Measurements from ENCODE around the gene PTGIS. TPM values are rescaled to one million over a fixed set of nuclear protein-coding genes. Genes with fewer than 3 reads are reported as not detected.

PTGIS gene
- total RNA-seq, 4 donors from 2014 or later: 4.4 to 41.2 (median 16.2) TPM

GRCh38 chr20:49571553-49571835 lies 3.6 kb upstream of the PTGIS start:
- WGBS, 2 donors: 76 to 84% methylated on average over 2 of the region's 2 CpGs
- no peak overlapping the region for H3K4me3 ChIP-seq (replicated peaks in 1 of 3)
- no peaks in the 10 kb centered on the region for H3K9me3 ChIP-seq
- TF ChIP-seq CTCF (IDR thresholded peaks at IDR 0.05): no peak
- TF ChIP-seq POLR2A (IDR thresholded peaks at IDR 0.05): no peak
- H3K4me1 ChIP-seq: peaks cover 4 to 12% of the 10 kb centered on the region in 2 donors
- peaks cover 4% of the 10 kb centered on the region for H3K27me3 ChIP-seq
- intact Hi-C loops (cut with DNase I): no loop called here
- DNase-seq: no peak
- H3K27ac ChIP-seq: no peak overlapping the region
- no peaks in the 10 kb centered on the region for H3K36me3 ChIP-seq

- Histone ChIP-seq H3K4me3 (replicated peaks in 1 of 3) (no peak overlapping the region), H3K27me3 (peaks cover 4% of the 10 kb centered on the region), H3K36me3 (no peaks in the 10 kb centered on the region), H3K4me1 (peaks cover 4 to 12% of the 10 kb centered on the region in 2 donors), H3K9me3 (no peaks in the 10 kb centered on the region), H3K27ac (no peak overlapping the region)
- DNase-seq: no peak
- intact Hi-C loops (cut with DNase I): no loop called here
- TF ChIP-seq POLR2A (IDR thresholded peaks at IDR 0.05): no peak
- no peak for TF ChIP-seq CTCF (IDR thresholded peaks at IDR 0.05)
- WGBS, 2 donors: 76 to 86% methylated on average over 11 of the region's 11 CpGs
These were observed 3.1 kb upstream of the PTGIS start for GRCh38 chr20:49570828-49571552.

GRCh38 chr20:49570161-49570827 lies 2.4 kb upstream of the PTGIS start:
- TF ChIP-seq POLR2A (IDR thresholded peaks at IDR 0.05) (no peak), CTCF (IDR thresholded peaks at IDR 0.05) (no peak)
- 86 to 92% methylated on average over 7 of the region's 7 CpGs for WGBS, 2 donors
- Histone ChIP-seq H3K27me3 (peaks cover 4% of the 10 kb centered on the region), H3K27ac (no peak overlapping the region), H3K9me3 (no peaks in the 10 kb centered on the region), H3K4me1 (peaks cover 4 to 8% of the 10 kb centered on the region in 2 donors), H3K4me3 (replicated peaks in 1 of 3) (no peak overlapping the region), H3K36me3 (no peaks in the 10 kb centered on the region)
- intact Hi-C loops (cut with DNase I): no loop called here
- no peak for DNase-seq

DNA sequence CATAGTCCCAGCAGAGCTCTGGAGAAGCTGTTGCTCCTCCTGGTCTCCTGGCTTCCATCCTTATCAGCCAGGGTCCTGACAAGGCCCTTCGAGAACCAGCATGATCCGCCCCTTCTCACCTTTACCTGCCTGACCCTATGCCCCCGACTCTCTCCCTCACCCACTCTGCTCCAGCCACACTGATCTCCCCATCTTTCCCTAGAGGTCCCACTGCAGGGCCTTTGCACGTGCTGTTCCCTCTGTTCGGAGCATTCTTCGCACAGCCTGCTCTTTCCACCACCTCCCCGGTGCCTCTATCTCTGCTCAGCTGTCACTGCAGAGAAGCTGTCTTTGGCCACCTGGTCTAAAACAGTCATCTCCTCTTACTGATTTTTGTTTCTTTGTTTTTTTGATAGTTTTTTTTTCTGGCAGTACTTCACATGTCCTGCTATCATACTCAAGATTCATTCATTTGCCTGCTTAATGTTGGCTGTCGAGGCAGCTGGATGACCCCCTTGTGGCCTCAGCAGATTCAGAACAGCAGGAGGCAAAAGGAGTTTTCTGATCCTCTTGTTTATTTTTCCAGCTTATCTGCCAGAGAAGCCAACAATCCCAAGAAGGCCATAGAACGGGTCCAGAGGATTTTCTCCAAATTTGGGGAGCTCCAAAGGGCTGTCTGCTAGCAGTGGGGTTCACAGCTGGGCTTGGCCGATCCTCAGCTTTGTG lies 1.6 kb upstream of the PTGIS start:
- Histone ChIP-seq H3K27me3 (peaks cover 4% of the 10 kb centered on the region), H3K27ac (no peak overlapping the region), H3K9me3 (no peaks in the 10 kb centered on the region), H3K4me3 (replicated peaks in 1 of 3) (no peak overlapping the region), H3K36me3 (no peaks in the 10 kb centered on the region), H3K4me1 (peaks cover 4 to 8% of the 10 kb centered on the region in 2 donors)
- intact Hi-C loops (cut with DNase I): no loop called here
- TF ChIP-seq CTCF (IDR thresholded peaks at IDR 0.05) (no peak), POLR2A (IDR thresholded peaks at IDR 0.05) (no peak)
- DNase-seq: no peak
- 70 to 73% methylated on average over 9 to 10 of the region's 10 CpGs for WGBS, 2 donors

Data from thyroid gland (tissue), 4 donors.